H9 (cell line): ENCODE results near the gene CA5A. TPM values are rescaled to one million over a fixed set of nuclear protein-coding genes. Genes with fewer than 3 reads are reported as not detected.
"Not testable (repeated sequence)": the region's sequence is repeated elsewhere in the genome, so short reads cannot be mapped to it uniquely, and the experiment has no call there.

Source experiments
- DNase-seq: peaks from one replicate; pipeline ENCODE4 v3.0.0-alpha.2; 2017
- H2AFZ ChIP-seq: one replicate; pipeline ENCODE4 v1.6.1; 2013; ENCODE audit warnings: mild to moderate bottlenecking, low read length, control low read depth, moderate library complexity
- H2AK5ac ChIP-seq: 2 replicates; pipeline ENCODE4 v1.6.1; 2013; ENCODE audit warnings: low read length, control low read depth, mixed read lengths; ENCODE audit not compliant: insufficient read length
- H2BK120ac ChIP-seq: one replicate; pipeline ENCODE4 v1.6.1; 2013; ENCODE audit warnings: low read depth, mild to moderate bottlenecking, low read length, control low read depth, inconsistent platforms; ENCODE audit not compliant: poor library complexity, severe bottlenecking
- H2BK12ac ChIP-seq: 2 replicates; pipeline ENCODE4 v1.6.1; 2013; ENCODE audit warnings: low read length, control low read depth, mixed read lengths, low read depth; ENCODE audit not compliant: insufficient read length
- H2BK15ac ChIP-seq: 2 replicates; pipeline ENCODE4 v1.6.1; 2013; ENCODE audit warnings: low read depth, low read length, control low read depth
- H2BK20ac ChIP-seq: one replicate; pipeline ENCODE4 v1.6.1; 2013; ENCODE audit warnings: low read depth, mild to moderate bottlenecking, low read length, control low read depth, inconsistent platforms; ENCODE audit not compliant: poor library complexity, severe bottlenecking
- H2BK5ac ChIP-seq: 2 replicates; pipeline ENCODE4 v1.6.1; 2013; ENCODE audit warnings: low read length, control low read depth, mixed read lengths; ENCODE audit not compliant: insufficient read length
- H3K14ac ChIP-seq: 2 replicates; pipeline ENCODE4 v1.6.1; 2013; ENCODE audit warnings: low read length, control low read depth; ENCODE audit not compliant: insufficient read depth
- H3K18ac ChIP-seq: 2 replicates; pipeline ENCODE4 v1.6.1; 2013; ENCODE audit warnings: low read depth, mild to moderate bottlenecking, mixed read lengths, low read length, control low read depth; ENCODE audit not compliant: insufficient read length
- H3K23ac ChIP-seq: 2 replicates; pipeline ENCODE4 v1.6.1; 2013; ENCODE audit warnings: low read length, control low read depth, mixed read lengths, low read depth; ENCODE audit not compliant: insufficient read length
- H3K23me2 ChIP-seq: 2 replicates; pipeline ENCODE4 v1.6.1; 2013; ENCODE audit warnings: low read depth, mild to moderate bottlenecking, mixed read lengths, low read length, control low read depth; ENCODE audit not compliant: insufficient read length, poor library complexity, severe bottlenecking
- H3K27ac ChIP-seq: 2 replicates; pipeline ENCODE4 v1.5.1; 2013; ENCODE audit warnings: low read length, control low read depth, mixed read lengths, low read depth; ENCODE audit not compliant: insufficient read length
- H3K27me3 ChIP-seq: 2 replicates; pipeline ENCODE4 v1.6.1; 2013; ENCODE audit warnings: low read length, control low read depth, inconsistent platforms; ENCODE audit not compliant: insufficient read depth
- H3K4ac ChIP-seq: 2 replicates; pipeline ENCODE4 v1.6.1; 2013; ENCODE audit warnings: low read depth, mild to moderate bottlenecking, control low read depth, inconsistent platforms, low read length, moderate library complexity
- H3K4me1 ChIP-seq: 2 replicates; pipeline ENCODE4 v1.6.1; 2013; ENCODE audit warnings: low read length, control low read depth, inconsistent platforms; ENCODE audit not compliant: insufficient read depth
- H3K4me2 ChIP-seq: 2 replicates; pipeline ENCODE4 v1.6.1; 2013; ENCODE audit warnings: low read length, control low read depth, mixed read lengths; ENCODE audit not compliant: insufficient read length, insufficient read depth
- H3K56ac ChIP-seq: 2 replicates; pipeline ENCODE4 v1.6.1; 2013; ENCODE audit warnings: low read depth, mild to moderate bottlenecking, mixed read lengths, low read length, control low read depth; ENCODE audit not compliant: insufficient read length
- H3K79me1 ChIP-seq: 2 replicates; pipeline ENCODE4 v1.6.1; 2013; ENCODE audit warnings: low read depth, mild to moderate bottlenecking, moderate library complexity, low read length, control low read depth, inconsistent platforms; ENCODE audit not compliant: insufficient read depth, poor library complexity, severe bottlenecking
- H3K79me2 ChIP-seq: 2 replicates; pipeline ENCODE4 v1.6.1; 2013; ENCODE audit warnings: low read length, control low read depth, inconsistent platforms; ENCODE audit not compliant: insufficient read depth
- H3K9ac ChIP-seq: 2 replicates; pipeline ENCODE4 v1.6.1; 2013; ENCODE audit warnings: low read length, control low read depth, mixed read lengths; ENCODE audit not compliant: insufficient read length; ENCODE audit errors: extremely low read depth
- H3K9me3 ChIP-seq: one replicate; pipeline ENCODE4 v1.6.1; 2013; ENCODE audit warnings: low read depth, low read length, inconsistent platforms; ENCODE audit not compliant: control insufficient read depth
- H3T11ph ChIP-seq: one replicate; pipeline ENCODE4 v1.6.1; 2013; ENCODE audit warnings: mild to moderate bottlenecking, low read length, control low read depth, inconsistent platforms
- H4K20me1 ChIP-seq: one replicate; pipeline ENCODE4 v1.6.1; 2013; ENCODE audit not compliant: control insufficient read depth, insufficient read length, insufficient read depth
- H4K5ac ChIP-seq: 2 replicates; pipeline ENCODE4 v1.6.1; 2013; ENCODE audit warnings: low read depth, mild to moderate bottlenecking, mixed read lengths, low read length, control low read depth; ENCODE audit not compliant: insufficient read length
- H4K8ac ChIP-seq: replicated peaks from 2 replicates; pipeline ENCODE4 v1.6.1; 2013; ENCODE audit warnings: low read length, control low read depth, mixed read lengths, low read depth; ENCODE audit not compliant: insufficient read length
- H4K91ac ChIP-seq: 2 replicates; pipeline ENCODE4 v1.6.1; 2013; ENCODE audit warnings: low read depth, mild to moderate bottlenecking, moderate library complexity, mixed read lengths, low read length, control low read depth; ENCODE audit not compliant: insufficient read length
- H3K27ac Mint-ChIP-seq, 3 experiments: 2 replicates in 2 of 3; 3 replicates in 1 of 3; pipeline ENCODE4 v1.8.0; 2020 to 2021; ENCODE audit warnings: mixed read lengths in 3 of 3, mild to moderate bottlenecking in 1 of 3, moderate library complexity in 1 of 3
- H3K27me3 Mint-ChIP-seq: 2 replicates; pipeline ENCODE4 v1.8.0; 2021; ENCODE audit warnings: low read depth, mild to moderate bottlenecking, moderate library complexity, mixed read lengths
- H3K36me3 Mint-ChIP-seq, 3 experiments: 2 replicates in 2 of 3; 3 replicates in 1 of 3; pipeline ENCODE4 v1.8.0; 2020 to 2021; ENCODE audit warnings: low read depth in 3 of 3, mixed read lengths in 3 of 3; ENCODE audit not compliant: insufficient read depth in 1 of 3
- H3K4me1 Mint-ChIP-seq, 2 experiments: 2 replicates each; pipeline ENCODE4 v1.8.0; 2020; ENCODE audit warnings: mixed read lengths in 2 of 2
- H3K4me3 Mint-ChIP-seq, 2 experiments: 2 replicates in 1 of 2; 3 replicates in 1 of 2; pipeline ENCODE4 v1.8.0; 2020 to 2021; ENCODE audit warnings: mild to moderate bottlenecking in 2 of 2, mixed read lengths in 2 of 2, moderate library complexity in 1 of 2
- H3K9me3 Mint-ChIP-seq, 2 experiments: 2 replicates in 1 of 2; 3 replicates in 1 of 2; pipeline ENCODE4 v1.8.0; 2020; ENCODE audit warnings: mild to moderate bottlenecking in 2 of 2, mixed read lengths in 2 of 2, moderate library complexity in 1 of 2
- CTCF ChIP-seq: fragments of 200-600 bp; sonication (generic); conservative IDR thresholded peaks from 3 replicates; pipeline ENCODE4 v1.8.0; 2021; ENCODE audit warnings: antibody characterized with exemption, mild to moderate bottlenecking
- WGBS: extraction: QIAGEN DNeasy Blood & Tissue Kit; methylation state at CpG from one replicate; pipeline ENCODE4 v1.1.7; 2013; ENCODE audit warnings: missing lambda C conversion rate, low lambda C conversion rate, mixed read lengths; ENCODE audit not compliant: insufficient read length; ENCODE audit errors: extremely low coverage; 5-methylcytosine and 5-hydroxymethylcytosine counted together
- total RNA-seq: library from RNA; stranded (reverse); gene quantifications from 2 replicates; pipeline ENCODE4 v1.2.1, GENCODE V29; 2021

CA5A gene
- total RNA-seq, 1 experiment from 2014 or later = not detected

- H4K20me1 ChIP-seq, H3K4ac ChIP-seq, H2BK12ac ChIP-seq, H3K23me2 ChIP-seq, H2BK20ac ChIP-seq, H2BK120ac ChIP-seq, H3K9me3 ChIP-seq, H4K91ac ChIP-seq, H3K18ac ChIP-seq, H2AFZ ChIP-seq, H3K14ac ChIP-seq, H4K5ac ChIP-seq, H2BK15ac ChIP-seq, H3K27me3 ChIP-seq, H3K4me1 ChIP-seq, H3T11ph ChIP-seq, H2AK5ac ChIP-seq, H3K9me3 Mint-ChIP-seq, H3K27ac ChIP-seq, H2BK5ac ChIP-seq, H3K56ac ChIP-seq, H4K8ac ChIP-seq, H3K79me1 ChIP-seq, H3K79me2 ChIP-seq, H3K4me2 ChIP-seq, H3K9ac ChIP-seq, H3K36me3 Mint-ChIP-seq, H3K23ac ChIP-seq: not testable (repeated sequence)
- no CpG with 5 or more reads among the region's 36 CpGs for WGBS
- peak overlapping the region in 1 of 2 experiments; percentile 24; a peak in 1 of 5 replicates for H3K4me3 Mint-ChIP-seq
- TF ChIP-seq CTCF = peak; percentile 97
- DNase-seq = peak; percentile 87
- peaks cover 6 to 12% of the 10 kb centered on the region in 2 experiments for H3K4me1 Mint-ChIP-seq
- H3K27ac Mint-ChIP-seq = peak overlapping the region in 1 of 3 experiments; percentile 72; a peak in 1 of 7 replicates
- H3K27me3 Mint-ChIP-seq = peaks cover 34% of the 10 kb centered on the region
These were observed 27.0 kb downstream of the CA5A start for GRCh38 chr16:87909203-87909935.

GRCh38 chr16:87908101-87908500 is 28.2 kb downstream of the CA5A start:
- H2BK12ac ChIP-seq, H3K23ac ChIP-seq, H3K56ac ChIP-seq, H2BK20ac ChIP-seq, H3K4ac ChIP-seq, H3K14ac ChIP-seq, H2BK5ac ChIP-seq, H3K36me3 Mint-ChIP-seq, H3K79me2 ChIP-seq, H3K4me1 ChIP-seq, H3K23me2 ChIP-seq, H3K18ac ChIP-seq, H3K27ac ChIP-seq, H3K4me3 Mint-ChIP-seq, H3K79me1 ChIP-seq, H3K9me3 ChIP-seq, H2AK5ac ChIP-seq, H2BK15ac ChIP-seq, H2BK120ac ChIP-seq, H3K9ac ChIP-seq, H4K20me1 ChIP-seq, DNase-seq, H3K27ac Mint-ChIP-seq, H3K9me3 Mint-ChIP-seq, H4K91ac ChIP-seq, H2AFZ ChIP-seq, H3K27me3 ChIP-seq, H4K8ac ChIP-seq, H3T11ph ChIP-seq, H4K5ac ChIP-seq, H3K4me2 ChIP-seq: not testable (repeated sequence)
- H3K4me1 Mint-ChIP-seq = peaks cover 6 to 12% of the 10 kb centered on the region in 2 experiments
- H3K27me3 Mint-ChIP-seq = peaks cover 33% of the 10 kb centered on the region
- WGBS = no CpG with 5 or more reads among the region's 11 CpGs
